GM19193 (cell line): ENCODE data around the gene ERN2.

Experiments
- POLR2A ChIP-seq: IDR thresholded peaks from 4 replicates; pipeline ENCODE4 v1.6.1; 2011; ENCODE audit not compliant: insufficient read depth, insufficient read length; ENCODE audit errors: extremely low read depth

ERN2 gene

DNA sequence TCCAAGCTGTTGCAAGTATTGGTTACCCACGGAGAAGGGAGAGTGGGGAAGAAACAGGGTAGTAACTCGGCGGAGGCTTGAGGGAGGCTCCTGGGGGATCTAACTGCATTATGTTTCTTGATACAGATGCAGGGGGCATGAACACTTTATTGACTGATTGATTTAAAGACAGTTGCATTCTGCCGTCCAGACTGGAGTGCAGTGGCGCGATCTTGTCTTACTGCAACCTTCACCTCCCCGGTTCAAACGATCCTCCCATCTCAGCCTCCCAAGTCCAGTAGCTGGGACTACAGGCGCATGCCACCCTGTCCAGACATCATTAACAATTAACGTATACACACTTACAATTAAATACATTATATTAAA is 15.1 kb upstream of the ERN2 start:
- TF ChIP-seq POLR2A, result no peak

DNA sequence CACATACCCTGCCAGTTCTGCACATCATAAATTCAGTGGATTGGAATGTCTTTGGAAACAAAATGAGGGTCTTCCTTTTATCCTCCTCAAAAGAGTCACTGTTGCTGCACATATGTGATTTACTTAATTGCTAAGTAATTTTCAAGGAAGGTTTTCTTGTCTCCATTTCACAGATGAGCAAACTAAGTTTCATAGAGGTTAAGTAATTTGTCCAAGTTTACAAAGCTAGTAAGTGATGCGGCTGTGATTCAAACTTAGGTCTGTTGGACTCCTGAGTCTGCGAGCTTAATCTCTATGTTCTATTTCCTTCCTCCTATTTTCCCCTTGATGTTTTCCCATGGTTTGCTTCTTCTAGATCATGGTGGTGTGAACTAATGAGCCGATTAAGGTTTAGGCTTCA is 13.7 kb upstream of the ERN2 start:
- no peak for TF ChIP-seq POLR2A

DNA sequence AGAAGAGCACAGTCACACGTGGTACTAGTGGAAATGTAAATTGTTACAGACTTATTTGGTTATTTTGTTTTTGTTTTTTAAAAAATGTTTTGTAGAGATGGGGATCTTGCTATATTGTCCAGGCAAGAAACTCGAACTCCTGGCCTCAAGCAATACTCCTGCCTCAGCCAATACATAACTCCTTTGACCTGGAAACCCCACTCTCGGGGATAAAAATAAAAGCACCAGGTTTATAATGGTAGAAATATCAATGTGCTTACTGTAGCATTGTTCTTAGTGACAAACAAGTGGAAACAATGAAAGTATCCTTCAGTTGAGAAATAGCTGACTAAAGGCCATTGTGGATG is 11.7 kb upstream of the ERN2 start:
- TF ChIP-seq POLR2A, result no peak

DNA sequence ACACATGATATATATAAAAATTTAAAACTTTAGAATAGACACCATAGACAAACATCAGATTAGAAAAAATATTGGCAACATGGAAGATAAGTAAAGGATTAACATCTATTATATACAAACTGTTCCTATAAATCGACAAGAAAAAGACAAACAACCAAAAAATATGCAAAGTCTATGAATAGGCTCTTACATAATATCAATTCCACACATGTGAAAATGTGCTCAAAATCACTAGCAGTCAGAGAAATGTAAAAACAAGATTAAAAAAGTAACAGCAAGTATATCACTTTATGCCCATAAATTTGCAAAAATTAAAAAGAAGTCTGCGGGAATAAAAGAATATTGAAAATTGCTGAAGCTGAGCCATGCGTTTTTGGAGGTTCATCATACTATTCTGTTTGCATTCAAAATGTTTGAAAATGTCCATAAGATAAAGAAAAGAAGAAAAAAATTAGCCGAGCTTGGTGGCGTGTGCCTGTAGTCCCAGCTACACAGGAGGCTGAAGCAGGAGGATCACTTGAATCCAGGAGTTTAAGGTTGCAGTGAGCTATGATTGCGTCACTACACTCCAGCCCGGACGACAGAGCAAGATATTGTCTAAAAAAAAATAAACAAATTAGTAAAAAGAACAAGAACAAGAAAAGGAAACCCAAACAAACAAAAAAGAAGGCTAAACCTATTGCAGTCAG is 11.2 kb upstream of the ERN2 start:
- TF ChIP-seq POLR2A, result no peak

DNA sequence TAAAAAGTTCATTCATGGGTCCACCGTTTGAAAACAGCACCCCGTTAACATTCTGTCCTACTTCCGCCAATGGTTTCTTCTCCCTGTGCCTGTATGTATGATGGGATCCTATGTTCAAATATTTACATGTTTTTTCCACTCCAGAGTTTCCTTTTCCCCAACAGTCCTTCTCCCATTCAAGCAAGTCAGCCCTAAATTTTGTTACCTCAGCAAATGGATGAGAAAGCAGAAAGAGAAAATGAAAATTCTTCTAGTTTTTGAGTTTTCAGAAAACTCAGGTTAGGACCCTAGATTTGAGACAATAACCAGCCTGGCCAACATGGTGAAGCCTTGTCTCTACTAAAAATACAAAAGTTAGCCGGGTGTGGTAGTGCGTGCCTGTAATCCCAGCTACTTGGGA is 3.5 kb upstream of the ERN2 start:
- no peak for TF ChIP-seq POLR2A

DNA sequence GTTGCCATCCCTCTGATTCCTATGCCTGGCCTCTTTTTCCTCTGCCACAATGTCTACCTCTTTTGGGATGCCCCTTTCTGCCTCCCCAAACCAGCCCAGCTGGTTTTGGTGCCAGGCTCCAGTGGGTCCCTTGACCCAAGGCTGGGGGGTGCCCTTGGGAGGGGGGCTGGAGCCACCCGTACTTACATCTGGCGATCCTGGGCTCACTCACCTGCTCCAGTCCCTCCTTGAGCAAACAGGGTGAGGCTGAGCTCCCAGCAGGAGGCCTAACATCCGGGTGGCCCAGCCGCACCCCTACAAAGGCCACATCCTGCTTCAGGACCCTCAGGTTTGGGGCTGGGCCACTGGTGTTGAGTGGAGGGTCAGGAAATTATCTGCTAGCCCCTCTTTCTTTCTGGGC is 1.2 kb downstream of the ERN2 start:
- no peak for TF ChIP-seq POLR2A

DNA sequence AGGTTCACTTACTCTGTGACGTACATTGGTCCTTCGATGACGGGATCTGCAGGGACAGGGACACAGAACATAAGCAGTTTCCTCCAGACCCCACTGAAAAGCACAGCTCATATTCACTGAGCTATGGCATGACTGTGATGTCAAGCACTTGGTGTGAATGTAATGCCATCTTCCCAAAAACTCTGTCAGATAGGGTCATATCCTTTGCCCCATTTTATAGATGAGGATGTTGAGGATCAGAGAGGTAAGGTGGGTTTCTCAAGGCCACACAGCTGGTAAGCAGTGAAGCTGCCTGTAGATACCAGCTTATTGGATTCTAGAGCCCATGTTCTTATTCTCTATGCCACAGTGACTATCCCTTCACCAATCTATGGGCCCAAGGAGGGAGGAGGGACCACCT is 2.5 kb downstream of the ERN2 start:
- TF ChIP-seq POLR2A, result no peak

DNA sequence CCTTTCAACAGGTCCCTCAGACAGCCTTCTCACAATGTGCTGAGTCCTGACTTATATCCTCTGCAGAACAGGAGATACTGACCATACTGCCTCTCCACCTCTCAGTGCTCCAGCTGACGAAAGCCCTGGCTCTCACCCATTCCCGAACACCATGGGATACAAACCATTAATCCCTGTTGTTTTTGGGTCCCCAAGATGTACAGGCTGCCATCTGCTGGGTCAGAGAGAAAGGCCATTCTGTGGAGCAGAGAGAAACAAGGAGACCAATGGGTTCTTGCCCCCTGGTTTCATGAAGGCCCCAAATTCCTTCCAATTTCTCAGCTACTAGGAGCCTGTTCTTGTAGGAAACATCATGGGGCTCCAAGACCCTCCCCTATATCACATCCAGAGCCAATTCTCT is 3.0 kb downstream of the ERN2 start:
- TF ChIP-seq POLR2A, result no peak

DNA sequence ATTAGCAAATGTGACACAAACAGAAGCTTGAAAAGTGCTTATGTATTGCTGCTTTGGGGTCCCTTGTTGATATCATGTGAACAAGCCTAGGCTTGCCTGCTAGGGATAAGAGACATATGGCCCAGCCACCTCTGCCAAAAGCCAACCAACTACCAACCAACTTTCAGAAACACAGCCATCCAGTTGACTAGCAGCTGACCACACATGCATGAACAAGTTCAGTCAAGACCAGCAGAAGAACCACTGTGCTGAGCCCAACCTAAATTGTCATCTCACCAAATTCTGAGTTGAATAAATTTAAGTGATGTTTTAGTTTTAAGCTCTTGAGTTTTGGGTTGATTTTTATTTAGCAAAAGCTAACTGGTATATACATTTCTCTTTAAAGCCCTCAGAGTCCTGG is 3.5 kb downstream of the ERN2 start:
- no peak for TF ChIP-seq POLR2A

DNA sequence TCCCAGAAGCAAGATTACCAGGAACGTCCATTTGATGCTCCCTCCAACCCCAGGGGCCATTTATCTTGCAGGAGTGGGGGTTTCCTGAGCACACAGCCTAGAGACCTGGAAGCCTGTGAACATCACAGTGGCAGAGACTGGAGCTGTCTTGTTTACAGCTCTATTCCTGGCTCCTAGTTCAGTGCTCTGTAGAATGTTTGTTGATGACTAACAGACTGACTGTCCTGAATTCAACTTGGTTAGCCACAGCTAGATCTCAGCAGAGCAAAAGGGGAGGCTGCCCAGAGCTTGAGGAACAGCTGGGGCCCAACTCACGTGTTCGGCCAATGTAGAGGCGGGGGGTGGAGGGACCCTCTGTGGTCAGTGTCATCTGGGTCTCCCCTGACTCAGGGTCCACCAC is 6.6 kb downstream of the ERN2 start:
- no peak for TF ChIP-seq POLR2A

DNA sequence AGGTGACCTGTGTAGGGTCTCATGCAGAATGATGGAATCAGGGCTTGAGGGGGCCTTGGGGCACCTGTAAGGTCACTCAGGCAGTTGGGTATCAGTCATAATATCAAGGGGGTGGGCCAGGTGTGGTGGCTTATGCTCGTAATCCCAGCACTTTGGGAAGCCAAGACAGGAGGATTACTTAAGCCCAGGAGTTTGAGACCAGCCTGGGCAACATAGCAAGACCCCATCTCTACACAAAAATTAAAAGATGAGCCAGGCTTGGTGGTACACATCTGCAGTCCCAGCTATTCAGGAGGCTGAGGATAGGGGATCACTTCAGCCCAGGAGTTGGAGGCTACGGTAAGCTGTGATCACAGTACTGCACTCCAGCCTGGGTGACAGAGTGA is 7.5 kb downstream of the ERN2 start:
- TF ChIP-seq POLR2A, result no peak

DNA sequence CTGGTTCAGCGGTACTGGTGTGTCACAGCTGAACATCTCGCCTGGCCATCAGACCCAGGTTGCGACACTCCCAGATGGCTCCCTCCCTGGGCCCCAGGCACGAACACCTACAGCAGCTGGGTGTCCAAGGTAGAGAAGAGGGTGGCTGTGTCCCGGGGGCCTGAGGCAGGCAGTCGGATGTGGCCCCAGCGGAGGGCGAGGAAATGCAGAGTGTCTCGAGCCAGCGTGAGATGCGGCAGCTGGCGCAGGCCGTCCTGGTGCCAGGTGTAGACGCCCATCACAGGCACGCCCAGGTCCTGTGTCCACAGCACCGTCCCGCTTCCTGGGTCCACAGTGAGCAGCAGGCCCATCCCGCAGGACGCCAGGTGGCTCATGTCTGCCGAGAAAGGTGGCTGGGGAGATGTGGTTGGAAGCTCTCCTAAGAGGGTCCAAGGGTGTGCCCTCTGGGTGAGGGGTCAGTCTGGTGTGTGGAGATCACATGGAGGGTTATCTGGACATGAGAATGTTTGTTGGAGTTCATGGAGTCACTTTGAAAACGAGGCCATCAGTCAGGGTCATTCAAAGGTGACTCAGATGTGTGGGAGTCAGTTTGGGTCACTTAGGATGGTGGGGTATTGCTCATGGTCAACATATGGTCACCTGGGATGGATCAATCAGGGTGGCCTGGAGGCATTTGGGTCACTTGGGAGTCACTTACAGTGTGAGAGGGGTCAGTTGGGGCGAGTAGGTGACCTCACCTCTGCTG is 8.1 kb downstream of the ERN2 start:
- TF ChIP-seq POLR2A, result no peak

DNA sequence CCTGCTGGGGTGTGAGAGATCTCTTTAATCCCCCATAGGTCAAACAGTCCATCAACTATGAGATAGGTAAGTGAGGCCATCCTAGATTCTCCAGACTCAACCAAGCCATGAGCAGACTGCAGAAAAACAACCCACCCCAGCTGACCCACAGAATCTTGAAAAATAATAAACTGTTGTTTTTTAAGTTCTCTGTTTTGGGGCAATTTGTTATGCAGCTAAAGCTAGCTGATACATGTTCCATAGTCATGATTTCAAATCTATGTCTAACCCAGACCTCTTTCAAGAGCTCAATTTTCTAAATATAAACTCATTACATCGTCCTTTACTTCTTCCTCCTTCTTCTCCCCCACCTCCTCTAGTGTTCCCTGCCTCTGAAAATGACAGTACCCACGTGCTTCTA is 10.1 kb downstream of the ERN2 start:
- no peak for TF ChIP-seq POLR2A

DNA sequence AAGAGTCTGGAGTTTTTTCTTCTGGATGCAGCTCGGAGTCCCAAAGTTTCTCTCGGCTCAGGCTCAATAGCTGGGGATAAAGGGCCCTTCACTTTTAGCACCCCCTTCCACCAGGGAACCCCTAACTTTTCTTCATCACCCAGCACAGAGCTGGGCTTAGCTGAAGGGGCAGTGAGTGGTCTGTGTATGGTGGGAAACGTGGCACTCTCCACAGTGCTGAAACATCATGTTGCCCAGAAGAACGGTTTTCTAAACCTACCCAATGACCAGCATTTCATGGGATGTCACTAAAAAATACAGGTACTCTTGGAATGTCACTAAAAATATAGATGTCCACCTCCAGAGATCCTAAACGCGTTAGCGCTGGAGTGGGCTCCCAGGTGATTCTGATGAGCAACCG is 12.0 kb downstream of the ERN2 start:
- no peak for TF ChIP-seq POLR2A

DNA sequence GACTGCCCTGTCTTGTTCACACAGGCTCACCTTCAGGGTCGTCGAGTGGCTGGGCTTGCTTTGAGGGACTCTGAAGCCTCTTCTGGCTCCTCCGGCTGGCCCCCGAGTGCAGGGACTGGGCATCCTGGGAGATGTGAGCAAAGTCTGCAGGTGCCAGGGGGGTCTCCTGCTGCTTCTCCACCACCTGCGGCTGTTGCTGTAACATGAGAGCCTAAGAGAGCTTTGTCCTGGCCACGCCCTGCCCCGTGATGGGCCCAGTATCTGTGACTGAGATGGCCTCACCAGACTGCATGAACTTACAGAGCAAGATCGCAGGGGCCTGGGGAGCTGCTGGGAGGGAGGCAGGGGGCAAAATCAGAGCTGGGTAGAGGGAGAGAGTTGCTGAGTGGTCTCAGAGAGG is 12.5 kb downstream of the ERN2 start:
- no peak for TF ChIP-seq POLR2A

DNA sequence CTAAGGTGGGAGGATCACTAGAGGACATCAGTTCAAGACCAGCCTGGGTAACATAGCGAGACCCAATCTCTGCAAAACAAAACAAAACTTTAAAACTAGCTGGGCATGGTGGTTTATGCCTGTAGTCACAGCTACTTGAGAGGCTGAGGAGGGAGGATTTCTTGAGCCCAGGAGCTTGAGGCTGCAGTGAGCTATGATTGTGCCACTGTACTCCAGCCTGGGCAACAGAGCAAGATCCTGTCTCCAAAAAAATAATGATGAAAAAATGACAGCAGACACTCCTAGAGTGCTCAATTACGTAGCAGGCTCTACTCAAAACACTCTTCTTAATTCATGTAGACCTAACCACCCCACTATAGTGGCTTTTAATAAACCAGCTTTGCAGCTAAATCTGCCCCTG is 12.9 kb downstream of the ERN2 start:
- TF ChIP-seq POLR2A, result no peak

DNA sequence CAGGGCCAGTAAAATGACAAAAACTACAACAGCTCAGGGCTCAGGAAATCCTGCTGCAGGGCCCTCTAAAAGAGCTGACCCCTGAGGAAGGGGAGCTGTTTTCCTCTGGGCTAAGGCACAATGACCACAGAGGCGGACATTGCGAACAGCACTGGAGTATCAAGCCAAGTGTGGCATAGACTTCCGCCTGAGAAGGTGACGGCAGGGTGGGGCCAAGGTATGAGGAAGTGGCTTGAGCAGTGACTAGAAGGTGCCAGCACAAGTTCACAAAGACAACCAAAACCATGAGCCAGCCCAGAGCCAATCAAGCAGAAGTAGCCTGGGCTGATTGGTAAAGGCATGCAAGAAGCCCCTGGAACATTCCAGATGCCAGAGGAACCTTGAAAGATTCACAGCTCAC is 13.9 kb downstream of the ERN2 start:
- no peak for TF ChIP-seq POLR2A
